ENCODE measurements around the gene PIEZO1.

DNA sequence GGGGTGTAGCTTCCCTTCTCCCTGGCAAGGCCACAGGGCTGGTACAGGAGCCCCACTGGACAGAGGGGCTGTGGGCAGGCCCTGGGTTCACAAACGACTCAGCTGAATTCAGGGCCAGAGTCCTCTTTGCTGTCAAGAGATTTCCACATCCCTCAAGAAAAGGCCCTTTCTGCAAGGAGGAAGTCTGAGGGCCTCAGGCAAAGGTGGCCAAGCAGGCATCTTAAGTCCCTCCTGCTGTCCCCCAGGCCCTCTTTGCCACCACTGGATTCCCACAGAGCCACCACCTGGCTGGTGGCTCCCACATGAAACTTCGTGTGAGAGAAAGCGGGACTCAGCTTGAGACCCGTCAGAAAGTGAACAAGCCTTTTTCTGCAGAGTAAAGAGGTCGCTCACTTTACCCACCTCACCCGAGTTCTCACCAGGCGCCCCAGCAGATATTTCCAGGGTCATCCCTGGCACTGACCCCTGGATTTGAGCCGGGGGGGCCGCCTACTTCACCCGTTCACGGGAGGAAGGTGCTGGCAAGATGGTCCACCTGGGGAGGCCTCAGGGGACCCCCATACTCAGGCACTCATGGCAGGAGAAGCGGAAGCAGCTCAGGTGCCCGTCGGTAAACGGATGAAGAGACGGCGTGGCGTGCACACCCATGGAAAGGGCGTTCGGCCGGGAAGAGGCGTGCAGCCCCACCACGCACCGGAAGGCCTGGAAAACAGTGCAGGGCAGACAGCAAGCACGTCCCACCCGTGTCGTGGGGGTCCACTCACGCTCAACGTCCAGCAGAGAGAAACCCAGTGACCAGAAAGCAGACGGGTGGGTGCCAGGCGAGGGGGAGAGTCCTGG is 82.4 kb downstream of the PIEZO1 start:
- TF ChIP-seq, protein P1, sequence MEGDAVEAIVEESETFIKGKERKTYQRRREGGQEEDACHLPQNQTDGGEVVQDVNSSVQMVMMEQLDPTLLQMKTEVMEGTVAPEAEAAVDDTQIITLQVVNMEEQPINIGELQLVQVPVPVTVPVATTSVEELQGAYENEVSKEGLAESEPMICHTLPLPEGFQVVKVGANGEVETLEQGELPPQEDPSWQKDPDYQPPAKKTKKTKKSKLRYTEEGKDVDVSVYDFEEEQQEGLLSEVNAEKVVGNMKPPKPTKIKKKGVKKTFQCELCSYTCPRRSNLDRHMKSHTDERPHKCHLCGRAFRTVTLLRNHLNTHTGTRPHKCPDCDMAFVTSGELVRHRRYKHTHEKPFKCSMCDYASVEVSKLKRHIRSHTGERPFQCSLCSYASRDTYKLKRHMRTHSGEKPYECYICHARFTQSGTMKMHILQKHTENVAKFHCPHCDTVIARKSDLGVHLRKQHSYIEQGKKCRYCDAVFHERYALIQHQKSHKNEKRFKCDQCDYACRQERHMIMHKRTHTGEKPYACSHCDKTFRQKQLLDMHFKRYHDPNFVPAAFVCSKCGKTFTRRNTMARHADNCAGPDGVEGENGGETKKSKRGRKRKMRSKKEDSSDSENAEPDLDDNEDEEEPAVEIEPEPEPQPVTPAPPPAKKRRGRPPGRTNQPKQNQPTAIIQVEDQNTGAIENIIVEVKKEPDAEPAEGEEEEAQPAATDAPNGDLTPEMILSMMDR (IDR thresholded peaks at IDR 0.05) = no peak
- TF ChIP-seq POLR2A (IDR thresholded peaks at IDR 0.05) = no peak

Measured in lower leg skin (tissue), 3 donors.